Measurements from ENCODE around the gene NUDT2.
"Not testable (repeated sequence)": the region's sequence is repeated elsewhere in the genome, so short reads cannot be mapped to it uniquely, and the experiment has no call there.

The NUDT2 gene

DNA sequence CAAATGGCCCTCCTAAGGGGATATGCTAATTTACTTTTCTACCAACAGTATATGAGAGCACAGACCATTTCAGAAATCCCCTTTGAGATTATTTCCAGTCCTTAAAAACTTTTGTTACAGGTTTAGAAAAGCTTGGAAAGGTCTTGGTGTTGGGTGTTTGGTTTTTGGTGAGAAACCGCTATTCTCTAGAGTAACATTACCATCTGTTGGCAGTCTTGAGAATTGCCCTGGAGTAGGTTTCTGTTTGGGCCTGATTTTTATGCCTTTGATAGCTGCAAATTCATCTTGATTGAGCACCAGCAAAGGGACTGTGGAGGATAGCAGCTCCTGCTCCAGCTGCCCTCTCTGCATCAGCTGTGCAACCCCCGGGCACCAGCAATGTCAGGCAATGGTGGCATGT lies 8.0 kb downstream of the NUDT2 start:
- no peak for TF ChIP-seq ZFX (IDR thresholded peaks at IDR 0.05)
- TF ChIP-seq, protein P1, sequence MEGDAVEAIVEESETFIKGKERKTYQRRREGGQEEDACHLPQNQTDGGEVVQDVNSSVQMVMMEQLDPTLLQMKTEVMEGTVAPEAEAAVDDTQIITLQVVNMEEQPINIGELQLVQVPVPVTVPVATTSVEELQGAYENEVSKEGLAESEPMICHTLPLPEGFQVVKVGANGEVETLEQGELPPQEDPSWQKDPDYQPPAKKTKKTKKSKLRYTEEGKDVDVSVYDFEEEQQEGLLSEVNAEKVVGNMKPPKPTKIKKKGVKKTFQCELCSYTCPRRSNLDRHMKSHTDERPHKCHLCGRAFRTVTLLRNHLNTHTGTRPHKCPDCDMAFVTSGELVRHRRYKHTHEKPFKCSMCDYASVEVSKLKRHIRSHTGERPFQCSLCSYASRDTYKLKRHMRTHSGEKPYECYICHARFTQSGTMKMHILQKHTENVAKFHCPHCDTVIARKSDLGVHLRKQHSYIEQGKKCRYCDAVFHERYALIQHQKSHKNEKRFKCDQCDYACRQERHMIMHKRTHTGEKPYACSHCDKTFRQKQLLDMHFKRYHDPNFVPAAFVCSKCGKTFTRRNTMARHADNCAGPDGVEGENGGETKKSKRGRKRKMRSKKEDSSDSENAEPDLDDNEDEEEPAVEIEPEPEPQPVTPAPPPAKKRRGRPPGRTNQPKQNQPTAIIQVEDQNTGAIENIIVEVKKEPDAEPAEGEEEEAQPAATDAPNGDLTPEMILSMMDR (conservative IDR thresholded peaks at IDR 0.05) = no peak
- no peak overlapping the region for H3K27ac ChIP-seq

DNA sequence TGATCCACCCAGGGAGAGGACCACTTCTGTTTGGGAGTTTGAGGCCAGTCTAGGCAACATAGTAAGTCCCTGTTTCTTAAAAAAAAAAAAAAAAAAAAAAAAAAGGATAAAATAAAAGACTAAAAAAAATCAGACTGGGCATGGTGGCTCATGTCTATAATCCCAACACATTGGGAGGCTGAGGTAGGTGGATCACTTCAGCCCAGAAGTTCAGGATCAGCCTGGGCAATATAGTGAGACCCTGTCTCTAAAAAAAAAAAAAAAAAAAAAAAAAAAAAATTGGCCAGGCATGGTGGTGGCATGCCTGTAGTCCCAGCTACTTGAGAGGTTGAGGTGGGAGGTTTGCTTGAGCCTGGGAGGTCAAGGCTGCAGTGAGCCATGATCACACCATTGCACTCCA lies 8.7 kb downstream of the NUDT2 start:
- H3K27ac ChIP-seq = not testable (repeated sequence)

DNA sequence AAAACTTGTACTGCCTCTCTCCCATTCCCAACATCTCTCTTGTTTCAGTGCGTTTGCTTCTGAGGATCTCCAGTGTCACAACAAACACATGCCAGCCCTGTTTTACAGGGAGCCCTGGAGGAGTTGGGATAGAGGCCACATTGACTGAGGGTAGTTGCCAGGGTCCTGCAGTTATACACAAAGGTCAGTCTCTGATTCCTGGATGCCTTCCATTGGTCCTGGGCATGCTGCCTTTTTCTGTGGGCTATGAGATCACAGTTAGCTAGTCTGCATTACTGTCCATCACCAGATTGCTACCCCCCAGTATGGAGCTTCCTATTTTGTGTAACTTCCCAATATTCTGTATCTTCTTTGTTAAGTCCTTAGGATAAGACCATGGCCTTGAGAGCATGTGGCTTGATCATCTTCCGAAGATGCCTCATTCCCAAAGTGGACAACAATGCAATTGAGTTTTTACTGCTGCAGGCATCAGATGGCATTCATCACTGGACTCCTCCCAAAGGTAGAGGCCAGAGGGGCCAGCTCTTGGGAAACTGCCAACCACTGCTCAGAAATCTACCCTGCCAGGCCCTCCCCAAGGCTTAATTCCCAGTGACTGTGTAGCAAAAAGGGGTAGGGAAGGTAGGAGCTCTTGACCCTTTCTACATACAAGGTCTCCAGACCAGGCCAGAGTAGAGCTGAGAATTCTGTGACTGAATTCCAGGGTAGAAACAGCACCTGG lies 9.5 kb downstream of the NUDT2 start:
- H3K27ac ChIP-seq = no peak overlapping the region
- TF ChIP-seq, protein P1 (conservative IDR thresholded peaks at IDR 0.05) = no peak
- no peak for TF ChIP-seq ZFX (IDR thresholded peaks at IDR 0.05)

DNA sequence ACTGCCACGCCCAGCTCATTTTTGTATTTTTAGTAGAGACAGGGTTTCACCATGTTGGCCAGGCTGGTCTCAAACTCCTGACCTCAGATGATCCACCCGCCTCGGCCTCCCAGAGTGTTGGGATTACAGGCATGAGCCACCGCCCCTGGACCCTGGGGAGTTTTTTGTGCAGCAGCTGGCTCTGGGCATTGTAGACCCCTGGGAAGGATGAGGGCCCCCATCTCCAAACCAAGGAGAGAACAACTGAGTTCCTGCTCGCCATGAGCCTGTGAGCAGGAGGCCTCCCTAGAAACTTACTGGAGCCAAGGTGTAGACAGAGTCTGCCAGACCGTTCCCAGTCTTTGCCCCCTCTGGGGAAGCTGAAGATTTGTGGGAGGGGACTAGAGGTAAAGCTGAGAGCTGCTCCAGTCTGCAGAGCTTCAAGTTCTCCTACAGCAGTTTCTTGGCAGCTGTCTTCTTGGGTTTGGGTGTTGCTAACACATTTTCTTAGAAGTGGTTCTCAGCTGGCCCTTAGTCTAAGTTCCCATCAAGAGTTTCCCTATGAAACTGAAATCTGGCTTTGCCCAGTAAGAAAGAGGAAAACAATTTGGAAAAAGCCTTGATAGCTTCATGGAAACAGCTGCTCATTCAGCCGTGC lies 12.4 kb downstream of the NUDT2 start:
- no peak overlapping the region for H3K27ac ChIP-seq
- no peak for TF ChIP-seq ZFX (IDR thresholded peaks at IDR 0.05)
- TF ChIP-seq, protein P1 (conservative IDR thresholded peaks at IDR 0.05) = no peak

DNA sequence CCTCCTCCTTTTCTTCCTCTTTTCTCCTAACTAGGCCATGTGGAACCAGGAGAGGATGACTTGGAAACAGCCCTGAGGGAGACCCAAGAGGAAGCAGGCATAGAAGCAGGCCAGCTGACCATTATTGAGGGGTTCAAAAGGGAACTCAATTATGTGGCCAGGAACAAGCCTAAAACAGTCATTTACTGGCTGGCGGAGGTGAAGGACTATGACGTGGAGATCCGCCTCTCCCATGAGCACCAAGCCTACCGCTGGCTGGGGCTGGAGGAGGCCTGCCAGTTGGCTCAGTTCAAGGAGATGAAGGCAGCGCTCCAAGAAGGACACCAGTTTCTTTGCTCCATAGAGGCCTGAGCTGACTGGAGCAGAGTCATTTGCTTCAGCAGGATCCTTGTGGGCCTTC lies 13.7 kb downstream of the NUDT2 start:
- no peak for TF ChIP-seq ZFX (IDR thresholded peaks at IDR 0.05)
- TF ChIP-seq, protein P1 (conservative IDR thresholded peaks at IDR 0.05) = no peak
- no peak overlapping the region for H3K27ac ChIP-seq

DNA sequence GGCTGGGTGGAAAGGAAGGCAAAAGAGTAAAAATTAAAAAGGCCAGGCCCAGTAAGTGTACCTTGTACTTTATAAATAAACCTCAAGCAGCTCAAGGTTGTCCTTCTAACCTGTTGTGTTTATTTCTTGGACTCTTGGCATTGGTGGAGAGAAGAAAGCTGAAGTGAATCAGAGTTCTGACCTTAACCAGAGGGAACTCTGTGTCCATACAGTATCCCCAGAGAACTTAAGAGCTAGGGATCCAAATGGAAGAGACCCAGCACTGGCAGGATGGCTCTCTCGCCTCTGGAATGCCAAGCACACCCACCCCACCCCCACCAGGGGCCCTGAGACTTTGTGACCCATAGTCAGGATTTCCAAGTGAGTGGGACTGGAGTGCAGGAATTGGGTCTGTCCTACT lies 14.2 kb downstream of the NUDT2 start:
- TF ChIP-seq, protein P1 (conservative IDR thresholded peaks at IDR 0.05) = no peak
- no peak for TF ChIP-seq ZFX (IDR thresholded peaks at IDR 0.05)
- H3K27ac ChIP-seq = no peak overlapping the region

DNA sequence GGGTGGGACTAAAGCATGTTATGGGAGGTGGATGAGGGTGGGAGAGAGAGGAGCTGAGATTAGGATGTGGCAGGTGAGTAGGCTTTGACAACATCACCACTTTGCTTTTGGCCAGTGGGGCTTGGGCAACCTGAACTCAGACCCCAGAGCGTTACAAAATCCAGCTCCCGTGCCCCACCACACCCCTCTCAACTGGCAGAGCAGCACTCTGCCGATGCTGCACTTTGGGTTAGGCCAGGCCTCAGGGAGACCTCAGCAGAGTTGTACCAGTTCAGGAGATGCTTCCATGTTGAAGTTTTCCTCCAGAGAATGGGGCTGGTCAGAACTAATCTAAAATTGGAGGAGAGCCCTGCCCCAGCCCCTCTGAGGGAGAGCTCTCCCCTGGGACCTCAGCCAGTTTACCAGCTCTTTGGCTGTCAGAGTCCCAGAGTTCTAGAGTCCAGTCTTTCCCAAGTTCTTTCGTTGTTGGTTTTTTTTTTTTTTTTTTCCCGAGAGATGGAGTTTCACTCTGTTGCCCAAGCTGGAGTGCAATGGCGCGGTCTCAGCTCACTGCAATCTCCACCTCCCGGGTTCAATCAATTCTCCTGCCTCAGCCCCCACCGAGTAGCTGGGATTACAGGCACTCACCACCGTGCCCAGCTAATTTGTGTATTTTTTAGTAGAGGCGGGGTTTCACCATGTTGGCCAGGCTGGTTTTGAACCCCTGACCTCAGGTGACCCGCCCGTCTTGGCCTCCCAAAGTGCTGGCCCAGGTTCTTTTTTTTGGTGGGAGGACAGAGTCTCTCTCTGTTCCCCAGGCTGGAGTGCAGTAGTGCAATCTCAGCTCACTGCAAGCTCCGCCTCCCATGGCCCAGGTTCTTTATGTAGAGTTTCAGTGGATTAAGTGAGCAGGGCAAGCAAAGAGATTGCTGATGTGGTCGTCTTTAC lies 17.8 kb downstream of the NUDT2 start:
- TF ChIP-seq, protein P1 (conservative IDR thresholded peaks at IDR 0.05) = no peak
- no peak for TF ChIP-seq ZFX (IDR thresholded peaks at IDR 0.05)

More for the DNA sequence above, 17.8 kb downstream of the NUDT2 start:
- no peak overlapping the region for H3K27ac ChIP-seq
